Stimulated activated CD4-positive, alpha-beta T cell treated with anti-CD3 and anti-CD28 coated beads, Interleukin-4, amount 100 ng/mL, for 1 hour (primary cell): Measurements from ENCODE around the gene LPP.

ENCODE experiments used
- DNase-seq: peaks from one replicate; pipeline ENCODE4 v3.0.0-alpha.2; 2020

The LPP gene

DNA sequence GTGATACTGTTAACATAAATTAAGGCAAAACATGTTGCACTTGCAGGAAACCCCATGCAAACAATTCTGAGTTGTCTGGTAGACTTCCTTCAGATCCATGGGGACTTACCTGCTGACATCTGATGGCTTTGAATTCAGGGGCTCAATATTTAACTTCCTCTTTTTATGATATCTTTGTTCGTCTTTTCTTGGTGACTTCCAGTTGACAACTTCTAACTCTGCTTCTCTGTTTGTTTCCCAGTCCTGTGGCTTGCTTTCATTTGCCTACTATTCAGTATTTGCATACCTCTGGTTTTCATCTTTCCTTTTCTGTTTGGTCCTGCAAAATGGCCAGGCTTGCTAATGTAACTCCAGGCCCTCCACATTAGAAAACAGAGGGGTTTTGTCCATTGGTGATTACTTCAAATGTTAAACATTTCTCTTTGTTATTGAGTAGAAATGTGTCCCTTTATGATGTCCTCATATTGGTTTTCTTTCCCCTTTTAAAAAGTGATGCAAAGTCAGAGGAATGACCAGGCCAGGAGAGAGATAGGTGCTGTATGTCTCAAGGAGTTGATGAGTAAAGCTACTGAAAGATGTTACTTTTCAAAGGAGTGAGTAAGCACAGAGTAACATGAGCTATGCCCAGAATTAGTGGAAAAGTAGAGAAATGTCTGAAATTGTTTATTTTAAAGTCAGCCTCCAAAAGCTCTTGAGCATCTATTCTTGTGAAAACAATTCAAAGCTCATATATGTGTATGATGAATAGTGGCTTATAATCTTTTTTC, 335.9 kb downstream of the LPP start:
- no peak for DNase-seq

DNA sequence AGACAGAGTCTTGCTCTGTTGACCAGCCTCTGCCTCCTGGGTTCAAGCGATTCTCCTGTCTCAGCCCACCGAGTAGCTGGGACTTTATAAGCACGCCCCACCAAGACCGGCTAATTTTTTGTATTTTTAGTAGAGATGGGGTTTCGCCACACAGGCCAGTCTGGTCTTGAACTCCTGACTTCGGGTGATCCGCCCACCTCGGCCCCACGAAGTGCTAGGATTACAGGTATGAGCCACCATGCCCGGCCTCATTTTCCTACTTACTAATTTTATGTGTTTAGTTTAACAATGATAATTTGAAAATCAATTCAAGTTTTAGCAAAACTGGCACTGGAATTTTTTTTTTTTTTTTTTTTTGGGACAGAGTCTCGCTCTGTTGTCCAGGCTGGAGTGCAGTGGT, 336.5 kb downstream of the LPP start:
- DNase-seq: no peak

DNA sequence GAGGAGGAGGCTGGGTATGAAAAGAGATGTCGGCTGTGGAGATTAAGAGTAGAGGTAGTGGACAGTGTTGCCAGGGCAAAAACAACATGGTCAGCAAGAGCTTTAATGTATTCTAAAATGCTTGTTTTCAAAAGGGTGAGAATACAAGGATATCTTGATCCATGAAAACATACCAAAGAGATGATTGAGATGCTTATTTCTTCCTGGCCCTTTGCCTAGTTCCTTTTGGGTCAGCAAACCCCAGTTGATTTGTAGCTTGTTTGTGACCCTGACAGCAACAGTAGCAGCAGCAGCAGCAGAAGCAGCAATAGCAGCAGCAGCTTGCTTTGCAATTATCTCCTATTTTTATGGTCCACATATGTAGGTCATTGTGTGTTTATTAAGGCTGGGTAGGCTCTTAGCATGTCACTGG, 337.3 kb downstream of the LPP start:
- no peak for DNase-seq

DNA sequence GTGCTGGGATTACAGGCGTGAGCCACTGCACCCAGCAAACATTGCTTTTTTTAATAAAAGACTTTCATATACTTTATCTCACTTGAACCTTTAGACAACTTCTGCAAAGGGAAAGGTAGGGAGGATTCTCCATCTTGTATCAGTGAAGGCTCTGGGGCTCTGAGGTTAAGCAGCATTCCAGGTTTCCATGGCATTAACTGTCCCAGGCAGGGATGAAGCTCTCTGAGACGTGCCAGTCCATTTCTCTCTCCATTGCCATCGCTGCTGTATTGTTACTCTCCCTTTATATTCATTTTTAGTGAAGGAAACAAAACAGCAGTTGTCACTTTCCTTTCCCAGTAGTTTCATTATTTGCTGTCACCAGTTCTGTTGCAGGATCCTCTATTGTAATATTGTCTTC, 342.4 kb downstream of the LPP start:
- no peak for DNase-seq

DNA sequence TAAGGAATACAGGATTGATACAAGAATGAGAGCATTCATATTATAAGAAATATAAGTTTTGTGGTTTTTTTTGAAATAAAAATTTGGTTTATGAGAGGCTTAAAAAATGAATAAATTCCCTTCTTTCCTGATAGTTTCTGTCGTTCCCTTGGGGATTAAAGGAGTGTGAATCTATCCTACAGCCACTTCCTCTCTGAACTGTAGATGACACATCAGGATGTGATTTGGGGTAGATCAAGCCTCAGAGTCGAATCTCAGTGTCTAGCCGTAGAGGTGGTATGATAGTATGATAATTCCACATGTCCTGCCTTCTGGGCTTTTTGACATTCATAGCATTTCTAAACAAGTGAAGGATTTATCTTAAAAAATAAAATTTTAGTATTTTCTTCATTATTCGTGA, 343.1 kb downstream of the LPP start:
- no peak for DNase-seq

DNA sequence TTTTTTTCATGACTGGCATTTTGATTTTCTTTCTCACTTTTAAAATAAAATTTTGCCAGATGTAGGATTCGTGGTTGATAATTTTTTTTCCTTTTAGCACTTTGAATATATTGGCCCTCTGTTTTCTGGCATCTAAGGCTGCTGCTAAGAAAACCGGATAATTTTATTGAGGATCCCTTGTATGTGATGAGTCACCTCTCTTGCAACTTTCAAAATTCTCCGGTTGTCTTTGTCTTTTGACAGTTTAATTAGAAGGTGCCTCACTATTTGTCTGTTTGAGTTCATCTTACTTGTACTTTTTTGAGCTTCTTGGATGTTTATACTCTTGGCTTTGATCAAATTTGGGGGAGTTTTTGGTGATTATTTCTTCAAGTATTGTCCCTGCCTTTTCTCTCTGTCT, 349.7 kb downstream of the LPP start:
- no peak for DNase-seq

DNA sequence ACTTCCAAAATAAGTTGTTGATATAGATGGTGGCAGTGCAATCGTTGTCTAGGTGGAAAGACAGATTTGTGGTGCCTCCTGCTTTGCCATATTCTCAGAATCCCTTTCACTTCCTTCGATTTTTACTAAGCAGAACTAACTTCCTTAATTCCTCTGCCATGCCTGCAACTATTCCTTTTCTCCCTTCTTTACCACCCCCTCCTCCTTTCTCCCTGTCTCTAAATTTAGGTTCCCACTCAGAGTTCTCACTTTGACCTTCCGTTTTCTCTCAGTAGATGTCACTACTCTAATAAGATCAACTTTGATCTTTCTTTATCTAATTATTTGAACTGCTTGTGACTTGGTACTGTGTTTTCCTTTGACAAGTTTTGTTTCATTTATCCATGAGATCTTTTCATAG, 351.2 kb downstream of the LPP start:
- no peak for DNase-seq

DNA sequence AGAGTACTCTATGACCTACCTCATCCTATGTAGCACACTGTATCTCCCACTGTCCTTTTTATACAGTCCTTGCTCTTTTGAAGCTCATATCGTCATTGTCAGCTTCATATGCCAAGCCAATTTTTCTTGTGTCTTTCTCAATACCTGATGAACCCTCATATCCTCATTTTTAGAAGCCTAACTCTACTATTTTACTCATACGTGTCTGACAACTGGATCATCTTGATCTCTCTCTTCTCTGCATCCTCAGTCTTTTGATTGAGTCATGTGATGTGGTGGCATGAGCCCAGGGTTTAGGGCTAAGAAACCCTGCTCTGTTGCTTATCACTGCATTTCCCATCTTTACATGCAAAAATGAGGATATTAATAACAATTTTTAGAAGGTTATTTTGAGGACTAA, 352.0 kb downstream of the LPP start:
- DNase-seq: no peak

DNA sequence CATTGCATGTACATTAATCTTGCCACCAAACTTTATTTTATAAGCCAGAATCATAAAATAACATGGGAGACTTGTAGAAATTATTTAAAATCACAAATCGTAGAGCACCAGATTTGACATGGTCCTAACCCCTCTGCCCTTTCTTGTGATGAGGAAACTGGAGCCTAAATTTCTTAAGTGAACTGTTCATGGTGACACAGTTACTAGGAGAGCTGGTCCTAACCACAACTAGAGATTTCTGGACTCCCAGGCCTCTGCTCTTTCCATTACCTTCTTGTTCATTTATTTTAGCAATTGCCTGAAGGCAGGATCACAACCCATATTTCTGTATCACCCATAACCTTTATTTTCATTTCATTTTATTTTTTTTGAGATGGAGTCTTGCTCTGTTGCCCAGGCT, 352.5 kb downstream of the LPP start:
- DNase-seq: no peak

DNA sequence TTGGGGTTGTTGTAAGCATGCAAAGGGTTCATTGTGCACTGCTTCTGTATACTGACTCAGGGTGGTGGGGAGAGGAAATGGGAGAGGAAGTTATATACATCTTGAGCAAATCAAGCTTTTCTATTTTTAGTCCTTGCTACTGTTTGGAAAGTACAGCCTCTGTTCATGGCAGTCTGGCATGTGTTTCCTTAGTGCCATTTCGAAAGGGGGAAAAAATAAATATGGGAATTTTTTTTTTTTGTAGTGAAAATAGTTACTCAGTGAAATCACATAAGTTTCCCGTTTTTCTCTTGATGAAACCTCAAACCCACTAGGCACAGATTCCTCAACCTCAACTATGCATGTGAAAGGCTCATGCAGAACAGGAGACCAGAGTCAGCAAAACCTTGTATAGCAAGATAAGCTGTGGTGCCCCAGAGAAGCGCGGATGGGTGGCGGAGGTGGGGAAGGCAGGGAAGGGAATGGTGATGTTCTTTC, 353.3 kb downstream of the LPP start:
- no peak for DNase-seq

DNA sequence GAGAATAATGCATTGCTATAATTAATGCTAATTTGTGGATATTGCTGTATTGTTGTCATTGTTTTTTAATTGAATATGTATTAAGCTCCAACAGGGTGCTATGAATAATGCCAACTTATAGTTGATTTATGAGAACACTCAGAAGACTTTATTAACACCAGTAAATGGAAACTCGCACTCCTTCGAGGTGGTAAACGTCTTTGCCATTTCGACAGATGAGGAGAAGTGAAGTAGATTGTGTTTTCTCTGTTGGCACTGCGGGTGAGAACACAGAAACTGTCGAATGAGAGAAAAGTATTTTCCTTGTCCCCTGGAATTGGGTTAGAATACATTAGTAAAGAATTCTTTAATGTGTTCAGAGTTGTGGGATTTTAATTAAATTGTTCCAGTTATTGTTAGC, 354.5 kb downstream of the LPP start:
- no peak for DNase-seq

DNA sequence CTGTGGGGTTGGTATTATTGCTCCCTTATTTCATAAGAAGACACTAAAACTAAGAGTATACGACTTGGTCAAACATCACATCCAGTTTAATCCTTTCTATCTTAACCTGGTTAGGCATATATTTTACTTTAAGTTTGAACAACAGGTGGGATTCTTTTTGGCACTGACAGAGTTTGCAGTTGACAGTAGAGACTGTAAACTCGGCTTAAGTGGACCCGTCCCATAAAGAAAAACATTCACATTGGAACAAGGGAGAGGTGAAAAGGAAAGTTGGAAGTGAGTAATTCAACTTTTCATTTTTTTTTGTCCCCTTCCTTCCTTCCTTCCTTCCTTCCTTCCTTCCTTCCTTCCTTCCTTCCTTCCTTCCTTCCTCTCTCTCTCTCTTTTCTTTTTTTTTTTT, 355.4 kb downstream of the LPP start:
- no peak for DNase-seq

DNA sequence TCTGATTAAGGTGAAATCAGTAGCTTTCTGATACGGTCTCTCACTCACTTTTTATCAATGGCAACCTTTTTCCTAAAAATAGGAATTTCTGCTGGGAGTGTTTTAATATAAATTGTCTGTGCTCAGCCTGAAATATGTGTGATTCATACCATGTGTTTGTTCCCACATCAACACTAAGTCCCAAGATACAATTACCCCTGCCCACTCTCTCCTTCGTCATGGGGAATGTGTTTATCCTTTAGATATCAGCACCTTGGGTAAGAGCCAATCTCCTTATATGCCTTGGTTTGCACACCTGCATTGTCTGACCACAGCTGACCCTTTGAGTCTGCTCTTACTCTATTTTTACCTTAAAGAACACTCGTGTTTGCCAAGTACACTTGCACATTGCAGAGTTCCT, 356.4 kb downstream of the LPP start:
- DNase-seq: no peak

DNA sequence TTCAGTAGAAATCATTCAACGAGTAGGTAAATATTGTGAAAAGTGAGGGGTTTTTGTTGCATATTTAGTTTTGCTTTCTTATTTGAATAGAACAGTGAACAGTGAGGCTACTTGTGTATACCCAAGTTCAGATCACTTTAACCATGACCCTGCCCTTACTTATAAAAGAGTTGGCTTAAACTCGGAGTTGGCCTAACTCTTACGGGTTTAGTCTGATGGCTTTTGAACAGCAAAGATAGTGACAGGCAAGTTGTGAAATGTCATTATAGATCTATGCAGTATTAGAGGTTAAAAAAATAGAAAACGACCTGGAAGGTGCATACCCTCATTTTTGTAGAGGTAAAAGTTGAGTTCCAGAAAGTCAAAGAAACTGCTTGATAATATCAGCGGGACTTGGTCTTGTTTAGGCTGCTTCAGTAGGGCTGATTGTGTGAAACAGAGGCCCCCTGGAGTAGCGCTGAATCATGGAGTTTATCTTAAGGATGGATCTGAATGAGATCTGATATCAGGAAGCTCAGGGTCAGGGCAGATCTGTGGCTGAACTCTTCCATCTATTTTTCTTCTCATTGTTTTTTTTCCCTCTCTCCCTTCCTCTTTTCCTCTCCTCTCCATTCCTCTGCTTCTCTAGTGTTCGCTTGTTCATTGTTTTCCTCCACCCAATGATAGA, 359.8 kb downstream of the LPP start:
- DNase-seq: no peak

DNA sequence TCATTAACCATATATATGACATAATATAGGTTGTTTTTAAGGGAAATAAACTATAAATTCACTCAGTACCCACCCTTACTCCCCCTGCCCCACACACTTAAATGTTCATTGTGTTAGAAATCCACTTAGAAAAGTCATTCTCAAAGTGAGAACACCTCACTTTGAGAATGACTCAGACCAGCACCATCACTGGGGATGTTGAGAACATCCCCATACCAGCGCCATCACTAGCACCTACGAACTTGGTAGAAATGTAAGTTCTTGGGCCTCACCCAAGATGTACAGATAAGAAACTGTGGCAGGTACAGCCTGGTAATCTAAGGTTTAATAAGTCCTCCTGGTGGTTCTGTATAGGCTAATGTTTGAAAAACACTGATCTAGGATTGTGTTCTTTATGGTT, 362.6 kb downstream of the LPP start:
- DNase-seq: no peak

DNA sequence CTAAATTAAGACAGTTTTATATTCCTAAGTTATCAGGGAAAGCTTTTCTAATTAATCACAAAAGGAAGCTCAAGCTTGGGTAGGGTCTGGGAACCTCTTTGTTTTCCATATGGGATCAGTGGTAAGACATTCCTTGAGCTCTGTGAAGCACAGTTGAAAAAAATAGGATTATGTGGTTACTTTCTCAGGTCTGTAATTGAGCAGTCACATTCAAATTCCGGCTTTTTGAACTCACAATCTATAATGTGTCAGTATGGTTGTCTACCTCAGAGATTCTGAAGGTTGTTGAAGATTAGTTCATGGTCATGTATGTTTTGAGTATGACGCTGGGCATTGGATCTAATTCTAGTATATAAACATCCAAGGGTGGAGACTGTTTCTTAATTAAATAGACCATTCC, 364.5 kb downstream of the LPP start:
- no peak for DNase-seq

DNA sequence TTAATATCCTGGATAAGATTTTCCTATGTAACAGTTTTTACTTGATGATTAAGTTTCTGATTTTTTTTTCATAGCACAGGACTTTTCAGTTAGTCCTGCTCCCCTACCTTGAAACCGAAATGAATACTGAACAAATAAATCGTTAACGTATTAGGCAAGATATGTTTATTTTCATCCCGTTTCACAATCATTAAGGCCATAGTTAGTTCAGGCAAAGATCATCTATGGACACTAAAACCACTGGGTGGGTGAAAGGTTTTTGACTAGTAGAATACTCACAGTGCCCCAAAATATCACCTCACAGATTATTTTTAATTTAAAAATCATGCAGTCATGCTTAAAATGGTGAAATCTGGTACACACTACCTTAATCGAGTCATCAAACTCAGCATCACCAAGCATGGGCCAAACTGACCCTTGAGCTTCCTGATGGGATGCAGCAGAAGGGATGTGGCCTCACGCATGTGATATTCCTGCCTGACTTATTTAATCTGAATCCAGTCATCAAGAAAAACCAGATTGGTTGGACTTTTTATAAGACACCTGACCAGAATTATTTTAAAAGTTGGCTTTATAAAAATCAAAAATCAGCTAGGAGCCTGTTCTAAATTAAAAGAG, 365.0 kb downstream of the LPP start:
- DNase-seq: no peak

DNA sequence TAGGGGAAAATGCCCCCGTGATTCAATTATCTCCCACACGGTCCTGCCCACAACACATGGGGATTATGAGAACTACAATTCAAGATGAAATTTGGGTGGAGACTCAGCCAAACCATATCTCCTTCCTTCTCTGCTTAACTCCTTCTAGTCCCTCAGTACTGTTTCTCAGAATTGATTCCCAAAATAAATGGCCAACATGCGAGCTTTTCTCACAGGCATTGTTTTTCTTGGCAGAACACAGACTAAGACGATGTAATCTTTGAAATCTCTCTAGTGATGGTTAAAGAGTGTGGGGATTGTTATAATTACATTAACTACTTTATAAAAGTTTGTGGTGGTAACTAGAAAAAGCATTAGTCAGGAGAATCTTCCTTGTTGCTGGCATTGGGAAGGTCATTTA, 366.5 kb downstream of the LPP start:
- no peak for DNase-seq

DNA sequence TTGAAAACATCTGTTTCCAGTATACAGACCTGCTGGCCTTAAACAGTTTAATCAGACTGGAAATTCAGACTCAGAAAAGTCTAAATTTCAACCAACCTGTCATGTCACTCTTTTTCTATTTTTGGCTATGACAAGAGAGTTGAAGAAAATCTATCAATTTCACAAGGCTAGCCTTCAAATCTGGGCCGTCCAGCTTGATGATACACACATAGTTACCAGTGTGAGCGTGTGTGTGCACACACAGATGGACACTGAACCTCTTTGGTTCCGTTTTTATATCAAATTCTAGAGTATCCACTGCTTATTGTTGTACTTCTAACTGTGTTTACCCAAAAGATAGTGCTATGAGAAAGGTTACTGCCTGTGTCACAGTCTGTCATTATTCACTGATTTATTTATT, 368.2 kb downstream of the LPP start:
- no peak for DNase-seq

DNA sequence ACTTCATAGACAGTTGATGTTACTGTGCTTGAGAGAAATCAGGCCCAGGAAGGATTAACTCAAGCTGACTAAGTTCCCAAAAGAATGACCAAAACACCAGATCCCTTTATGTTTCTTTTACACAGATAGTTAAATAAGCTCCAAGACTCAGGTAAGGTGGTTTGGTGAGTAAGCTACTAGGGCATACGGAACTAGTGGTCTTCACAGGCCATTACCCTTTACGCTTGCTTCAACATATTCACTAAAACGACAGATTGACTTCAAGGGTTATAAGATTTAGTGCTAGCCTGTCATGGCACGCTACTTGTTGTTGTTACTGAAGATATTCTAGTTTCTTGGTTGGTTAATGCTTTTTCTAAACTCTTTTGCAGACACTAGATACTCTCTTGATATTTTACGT, 369.3 kb downstream of the LPP start:
- no peak for DNase-seq

DNA sequence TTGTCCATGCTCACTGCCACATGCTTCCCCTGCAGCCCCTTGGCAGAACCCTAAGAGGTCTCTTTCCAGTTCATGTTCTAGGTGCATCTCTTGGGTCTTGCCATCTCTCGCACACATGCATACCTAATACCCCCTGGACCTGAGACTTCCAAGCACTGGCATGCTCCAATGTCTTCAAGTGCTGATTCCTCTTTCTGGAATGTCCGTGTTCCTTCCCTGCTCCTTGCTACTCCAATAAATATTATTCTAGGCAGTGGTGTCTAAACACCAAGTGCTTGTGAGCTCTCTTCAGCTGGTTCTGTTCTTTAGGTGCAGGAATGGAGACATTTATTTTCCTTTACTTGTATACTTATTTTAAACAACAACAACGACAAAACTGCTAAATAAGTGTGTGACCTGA, 370.1 kb downstream of the LPP start:
- no peak for DNase-seq

DNA sequence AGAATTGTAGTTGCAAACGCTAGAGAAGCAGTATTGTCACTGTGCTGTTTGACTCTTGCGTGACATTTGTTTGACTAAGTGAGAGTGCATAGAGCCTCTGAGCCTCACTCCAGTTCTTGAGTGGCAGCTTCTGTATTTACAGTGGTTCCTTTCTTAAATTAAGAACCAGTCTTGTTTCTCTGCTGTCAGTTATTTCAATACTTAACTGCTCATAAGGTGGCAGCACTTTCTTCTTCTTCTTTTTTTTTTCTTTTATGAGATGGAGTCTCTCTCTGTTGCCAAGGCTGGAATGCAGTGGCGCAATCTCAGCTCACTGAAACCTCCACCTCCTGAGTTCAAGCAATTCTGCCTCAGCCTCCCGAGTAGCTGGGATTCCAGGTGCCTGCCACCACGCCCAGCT, 372.1 kb downstream of the LPP start:
- no peak for DNase-seq

DNA sequence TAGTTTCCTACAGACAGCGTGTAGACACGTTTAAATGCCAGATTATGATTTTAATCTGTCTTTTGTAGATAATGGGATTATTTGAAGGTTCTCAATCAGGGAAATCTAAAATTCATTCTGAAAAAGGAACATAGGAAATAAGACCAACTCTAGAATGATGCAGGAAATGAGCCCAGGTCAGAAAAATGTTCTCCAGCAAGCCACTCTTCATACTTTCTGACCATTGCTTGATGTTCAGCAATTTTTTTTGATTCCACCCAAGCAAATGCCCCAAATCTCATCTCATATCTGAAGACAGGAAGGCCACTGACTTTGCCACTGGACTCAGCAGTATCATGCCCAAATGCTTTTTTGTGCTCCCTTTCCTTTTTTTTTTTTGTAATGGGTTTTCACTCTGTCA, 373.4 kb downstream of the LPP start:
- no peak for DNase-seq

DNA sequence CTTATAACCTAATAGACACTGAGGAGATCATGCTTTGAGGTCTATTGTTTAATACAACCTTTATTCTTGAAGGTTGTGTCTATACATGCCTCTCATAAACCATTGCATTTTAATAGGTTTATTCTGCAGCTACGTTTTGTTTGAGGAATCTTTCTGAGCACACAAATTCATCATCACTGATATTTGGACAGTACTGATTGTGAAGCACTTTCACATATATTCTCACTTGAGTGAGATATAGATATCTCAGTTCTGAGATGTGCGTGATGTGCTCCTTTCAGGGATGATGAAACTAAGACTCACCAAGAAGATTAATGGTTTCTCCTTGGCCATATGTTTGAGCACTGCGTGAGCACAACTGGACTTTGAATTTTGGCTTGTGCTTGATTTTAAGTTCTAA, 374.4 kb downstream of the LPP start:
- DNase-seq: no peak

DNA sequence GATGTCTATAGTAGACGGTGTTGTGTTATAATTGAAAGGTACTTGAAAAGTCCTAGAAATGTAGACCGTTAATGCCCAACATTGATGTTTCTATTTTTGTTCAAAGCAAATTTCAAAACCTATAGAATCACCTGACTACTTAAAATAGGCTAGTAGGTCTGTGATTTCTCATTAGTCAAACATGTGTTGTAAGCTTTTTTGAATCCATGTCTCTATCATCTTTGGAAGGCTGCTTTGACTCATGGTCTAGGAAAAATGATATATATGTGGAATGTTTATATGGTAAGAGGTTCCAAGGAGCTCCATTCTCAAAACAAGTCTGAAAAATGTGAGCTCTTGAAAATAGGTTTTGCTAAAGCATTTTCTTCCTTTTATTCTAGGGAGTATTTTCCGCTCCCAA, 375.3 kb downstream of the LPP start:
- no peak for DNase-seq
